Stomach (tissue), 9 donors: ENCODE measurements around the gene BICDL1. TPM values are rescaled to one million over a fixed set of nuclear protein-coding genes. Genes with fewer than 3 reads are reported as not detected.

Experiments
- DNase-seq, 2 donors: peaks; one replicate each; pipeline versions ENCODE4 v3.0.0 to v3.0.0-alpha.2; 2013 to 2019
- H3K27ac ChIP-seq, 5 donors: fragments of 200-600 bp in 4 of 5; sonication (generic) in 4 of 5; one replicate each; pipeline ENCODE4 v1.5.1; 2013 to 2019; ENCODE audit warnings: mild to moderate bottlenecking in 1 of 5, moderate library complexity in 1 of 5
- H3K27me3 ChIP-seq, 3 donors: fragments of 200-600 bp; sonication (generic); one replicate each; pipeline ENCODE4 v1.5.1; 2017 to 2019; ENCODE audit warnings: mixed run types in 1 of 3
- H3K36me3 ChIP-seq, 4 donors: fragments of 200-600 bp; sonication (generic); 1 replicate in 3 of 4; 2 replicates in 1 of 4; pipeline ENCODE4 v1.5.1; 2016 to 2019
- H3K4me1 ChIP-seq, 4 donors: fragments of 200-600 bp; sonication (generic); one replicate each; pipeline ENCODE4 v1.5.1; 2016 to 2019
- H3K4me3 ChIP-seq, 4 donors: fragments of 200-600 bp; sonication (generic) in 3 of 4; one replicate each; pipeline ENCODE4 v1.5.1; 2016 to 2019; ENCODE audit warnings: mild to moderate bottlenecking in 1 of 4
- H3K9me3 ChIP-seq, 4 donors: fragments of 200-600 bp; sonication (generic); one replicate each; pipeline ENCODE4 v1.5.1; 2016 to 2019
- EP300 ChIP-seq: sonication (generic); formaldehyde crosslinking; IDR thresholded peaks from one replicate; pipeline ENCODE4 v1.6.1; 2017; ENCODE audit warnings: antibody characterized with exemption
- POLR2A ChIP-seq, 4 donors: fragments of 450-650 bp; IDR thresholded peaks; one replicate each; pipeline ENCODE4 v1.6.1; 2016; ENCODE audit warnings: antibody characterized with exemption in 4 of 4, control low read depth in 2 of 4, mild to moderate bottlenecking in 1 of 4, moderate library complexity in 1 of 4
- POLR2AphosphoS5 ChIP-seq, 3 donors: sonication (generic); formaldehyde crosslinking; IDR thresholded peaks; one replicate each; pipeline ENCODE4 v1.6.1; 2016; ENCODE audit warnings: antibody characterized with exemption in 3 of 3
- WGBS, 5 donors: extraction: QIAGEN DNeasy Blood & Tissue Kit in 3 of 5; methylation state at CpG; one replicate each; pipeline versions ENCODE4 v1.1.5 to v1.1.7; 2013 to 2018; 5-methylcytosine and 5-hydroxymethylcytosine counted together
- intact Hi-C: fragments of 100-400 bp; cut with DNase I; formaldehyde crosslinking; loops from one replicate; pipeline ENCODE4 v1.15.1; 2023; ENCODE audit warnings: low total_unique reads
- polyA plus RNA-seq, 3 donors: library from polyadenylated mRNA; stranded (reverse); fragments of 200-250 nt; gene quantifications; one replicate each; pipeline ENCODE4 v1.2.3, GENCODE V29; 2013
- total RNA-seq, 5 donors: library from RNA; depleted of rRNA; stranded (reverse); fragments of >200 nt; gene quantifications; one replicate each; pipeline versions ENCODE4 v1.1.0 to v1.2.3, GENCODE V29; 2014 to 2016
- TF ChIP-seq, protein P1 (sequence below), 7 experiments: fragments of 450-650 bp in 4 of 7; fragments of 200-600 bp in 3 of 7; sonication (generic) in 3 of 7; IDR thresholded peaks; one replicate each; pipeline ENCODE4 v1.5.1; 2016 to 2019; ENCODE audit warnings: antibody characterized with exemption in 7 of 7, control low read depth in 2 of 7, mild to moderate bottlenecking in 1 of 7
- donor health status: healthy with polysubstance abuse.
- donor health status: Bipolar disorder and iron deficiency.
- donor health status: healthy.

Gene BICDL1
- total and polyA plus RNA-seq, 8 donors = 8.6 to 68.7 (median 25.4) TPM

DNA sequence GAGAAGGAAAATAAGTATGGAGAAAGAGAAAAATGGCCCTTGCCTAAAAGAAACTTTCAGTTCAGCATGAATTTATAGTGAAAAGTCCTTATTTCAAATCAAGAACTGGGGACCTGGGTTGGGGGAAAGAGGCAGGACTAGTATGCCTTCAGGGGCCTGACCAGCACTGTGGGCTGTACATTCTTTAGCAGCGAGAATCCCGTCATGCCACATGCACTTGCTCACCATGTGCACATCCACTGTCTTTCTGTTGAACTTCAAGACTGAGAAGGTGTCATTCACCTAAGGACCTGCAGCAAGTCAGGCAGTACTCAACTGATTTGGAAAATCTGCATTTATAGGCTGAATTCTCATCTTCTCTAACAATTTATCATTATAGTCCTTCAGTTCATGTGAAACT lies 77.3 kb downstream of the BICDL1 start:
- TF ChIP-seq, protein P1, sequence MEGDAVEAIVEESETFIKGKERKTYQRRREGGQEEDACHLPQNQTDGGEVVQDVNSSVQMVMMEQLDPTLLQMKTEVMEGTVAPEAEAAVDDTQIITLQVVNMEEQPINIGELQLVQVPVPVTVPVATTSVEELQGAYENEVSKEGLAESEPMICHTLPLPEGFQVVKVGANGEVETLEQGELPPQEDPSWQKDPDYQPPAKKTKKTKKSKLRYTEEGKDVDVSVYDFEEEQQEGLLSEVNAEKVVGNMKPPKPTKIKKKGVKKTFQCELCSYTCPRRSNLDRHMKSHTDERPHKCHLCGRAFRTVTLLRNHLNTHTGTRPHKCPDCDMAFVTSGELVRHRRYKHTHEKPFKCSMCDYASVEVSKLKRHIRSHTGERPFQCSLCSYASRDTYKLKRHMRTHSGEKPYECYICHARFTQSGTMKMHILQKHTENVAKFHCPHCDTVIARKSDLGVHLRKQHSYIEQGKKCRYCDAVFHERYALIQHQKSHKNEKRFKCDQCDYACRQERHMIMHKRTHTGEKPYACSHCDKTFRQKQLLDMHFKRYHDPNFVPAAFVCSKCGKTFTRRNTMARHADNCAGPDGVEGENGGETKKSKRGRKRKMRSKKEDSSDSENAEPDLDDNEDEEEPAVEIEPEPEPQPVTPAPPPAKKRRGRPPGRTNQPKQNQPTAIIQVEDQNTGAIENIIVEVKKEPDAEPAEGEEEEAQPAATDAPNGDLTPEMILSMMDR (IDR thresholded peaks at IDR 0.05) = no peak
- no peak for DNase-seq
- Histone ChIP-seq H3K9me3 (no peaks in the 10 kb centered on the region), H3K27me3 (no peaks in the 10 kb centered on the region), H3K36me3 (peaks cover 0 to under 1% (median 0%) of the 10 kb centered on the region in 4 donors), H3K4me3 (no peak overlapping the region), H3K4me1 (no peaks in the 10 kb centered on the region), H3K27ac (peak overlapping the region in 1 of 5 donors; percentile 13)
- intact Hi-C loops = no loop called here
- WGBS, 5 donors = 84 to 94% (median 90%) methylated on average over 2 of the region's 2 CpGs

DNA sequence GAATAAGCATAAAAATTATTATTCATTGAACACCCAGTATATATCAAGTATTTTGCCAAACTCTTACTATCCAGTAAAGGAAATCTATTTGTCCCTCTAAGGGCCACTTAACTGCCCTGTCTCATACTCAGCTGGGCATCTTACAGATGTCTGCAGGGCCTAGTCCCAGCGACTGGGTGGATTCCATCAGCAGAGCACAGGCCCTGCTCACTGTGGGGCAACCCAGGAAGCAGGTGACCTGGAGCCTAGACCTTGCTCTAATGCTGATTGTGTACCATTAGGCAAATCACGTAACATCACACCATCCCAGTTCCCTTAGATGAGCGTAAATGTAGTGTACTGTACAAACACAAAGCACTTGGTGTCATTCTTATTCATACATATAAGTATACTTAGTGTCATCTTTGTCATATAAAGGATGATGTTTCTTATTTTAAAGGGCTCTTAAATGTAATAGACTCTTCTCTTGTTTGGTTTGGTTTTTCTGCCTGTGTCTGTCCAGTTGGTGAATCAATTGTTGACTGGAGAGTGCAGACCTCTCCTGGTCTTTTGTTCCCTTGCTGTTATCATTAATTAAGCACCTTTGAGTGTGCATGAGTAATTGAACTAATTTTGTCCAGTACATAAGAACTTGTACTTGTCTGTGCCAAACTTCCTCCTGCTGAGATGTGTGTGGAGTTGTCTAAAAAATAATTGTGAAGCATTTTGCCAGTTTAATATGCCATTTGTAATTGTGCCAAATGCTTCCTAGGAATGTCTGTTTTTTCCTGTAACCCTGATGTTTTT lies 78.2 kb downstream of the BICDL1 start:
- no peaks in the 10 kb centered on the region for H3K4me1 ChIP-seq
- TF ChIP-seq, protein P1 (IDR thresholded peaks at IDR 0.05) = no peak
- TF ChIP-seq POLR2A (IDR thresholded peaks at IDR 0.05) (no peak), POLR2AphosphoS5 (IDR thresholded peaks at IDR 0.05) (no peak), EP300 (no peak)
- peaks cover 0 to 8% (median 3%) of the 10 kb centered on the region in 4 donors for H3K36me3 ChIP-seq
- 81 to 91% (median 85%) methylated on average over 3 of the region's 3 CpGs for WGBS, 5 donors
- H3K27ac ChIP-seq = peak overlapping the region in 3 of 5 donors; percentile 14 to 61 (median 33)
- H3K27me3 ChIP-seq = no peaks in the 10 kb centered on the region
- H3K9me3 ChIP-seq = no peaks in the 10 kb centered on the region
- intact Hi-C loops = no loop called here
- H3K4me3 ChIP-seq = no peak overlapping the region
- DNase-seq = no peak

DNA sequence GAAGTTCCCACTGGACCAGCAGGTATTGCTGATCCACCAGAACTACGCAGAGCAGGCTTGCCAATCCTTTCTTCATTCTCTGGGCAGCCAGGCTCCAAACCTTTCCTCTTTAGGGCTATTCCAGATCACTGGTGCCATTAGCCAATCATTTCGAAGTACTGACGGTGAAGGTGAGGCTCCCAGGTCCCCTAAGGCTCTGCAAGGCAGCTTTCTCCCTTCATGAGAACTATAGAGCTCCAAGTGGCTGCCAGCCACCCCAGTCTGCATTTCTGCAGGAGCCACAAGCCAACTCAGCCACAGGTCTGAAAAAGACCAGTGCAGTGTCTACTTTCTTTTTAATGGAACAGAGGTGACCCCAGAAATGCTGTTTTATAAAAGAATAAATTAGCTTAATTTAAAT lies 78.9 kb downstream of the BICDL1 start:
- peak overlapping the region in 3 of 5 donors; percentile 14 to 61 (median 33) for H3K27ac ChIP-seq
- 79 to 95% (median 83%) methylated on average over 3 of the region's 3 CpGs for WGBS, 5 donors
- no peaks in the 10 kb centered on the region for H3K9me3 ChIP-seq
- TF ChIP-seq POLR2A (IDR thresholded peaks at IDR 0.05) = no peak
- no peak for TF ChIP-seq POLR2AphosphoS5 (IDR thresholded peaks at IDR 0.05)
- TF ChIP-seq, protein P1 (IDR thresholded peaks at IDR 0.05) = no peak
- no peak for TF ChIP-seq EP300
- DNase-seq = no peak
- no peaks in the 10 kb centered on the region for H3K27me3 ChIP-seq
- H3K36me3 ChIP-seq = peaks cover 0 to 14% (median 6%) of the 10 kb centered on the region in 4 donors
- intact Hi-C loops = no loop called here
- H3K4me1 ChIP-seq = no peaks in the 10 kb centered on the region
- no peak overlapping the region for H3K4me3 ChIP-seq

DNA sequence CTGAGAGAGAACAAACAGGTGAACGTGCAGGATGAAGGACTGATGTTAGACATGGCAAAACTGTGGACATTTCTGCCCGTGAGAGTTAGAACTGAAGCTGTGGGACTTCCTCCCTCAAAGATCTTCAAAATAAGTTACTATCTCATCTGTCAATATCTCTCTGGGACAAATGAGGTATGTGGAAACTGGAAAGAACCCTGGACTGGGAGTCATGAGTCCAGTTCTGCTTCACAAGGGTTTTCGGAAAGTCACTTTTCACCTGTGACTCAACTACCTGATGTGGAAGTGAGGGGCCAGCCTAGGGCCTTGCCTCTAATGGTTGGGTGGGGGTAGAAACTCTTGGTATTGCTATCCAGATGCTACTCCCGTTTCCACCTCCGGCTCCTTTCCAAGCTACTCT lies 80.2 kb downstream of the BICDL1 start:
- peaks cover 0 to 14% (median 7%) of the 10 kb centered on the region in 4 donors for H3K36me3 ChIP-seq
- no peaks in the 10 kb centered on the region for H3K9me3 ChIP-seq
- no peak overlapping the region for H3K27ac ChIP-seq
- WGBS, 5 donors = 76 to 89% (median 82%) methylated on average over 5 of the region's 5 CpGs
- DNase-seq = no peak
- TF ChIP-seq, protein P1 (IDR thresholded peaks at IDR 0.05) = no peak
- TF ChIP-seq POLR2AphosphoS5 (IDR thresholded peaks at IDR 0.05) (no peak), EP300 (no peak), POLR2A (IDR thresholded peaks at IDR 0.05) (no peak)
- no peak overlapping the region for H3K4me3 ChIP-seq
- no peaks in the 10 kb centered on the region for H3K27me3 ChIP-seq
- H3K4me1 ChIP-seq = no peaks in the 10 kb centered on the region
- intact Hi-C loops = no loop called here
